Panc1 (cell line): ENCODE results near the gene CEP55. TPM values are rescaled to one million over a fixed set of nuclear protein-coding genes. Genes with fewer than 3 reads are reported as not detected.
A peak's percentile ranks its signal among the peaks of the same experiment; 100 is the strongest.

ENCODE experiments used
- ATAC-seq: fragments of 200-7000 bp; cut with Tn5 transposase; 2 replicates; pipeline ENCODE4 v1.9.1; 2020; ENCODE audit warnings: mild to moderate bottlenecking, moderate library complexity
- BruUV-seq: library from RNA; stranded (reverse); fragments of 400-500 nt; replicated peaks from 2 replicates; lab custom pipeline; 2021; lab: Mats Ljungman, UMichigan
- CTCF ChIA-PET: fragments of 300-600 bp; sonication (Branson Sonifier 250); formaldehyde crosslinking; loops from one replicate; lab custom pipeline; 2022; ENCODE audit warnings: antibody characterized with exemption; lab: Charles Lee
- POLR2A ChIA-PET: fragments of 300-600 bp; sonication (Branson Sonifier 250); formaldehyde crosslinking; loops from one replicate; lab custom pipeline; 2022; ENCODE audit warnings: antibody characterized with exemption; lab: Charles Lee
- DNase-seq: peaks from one replicate; pipeline ENCODE4 v3.0.0-alpha.2; 2010; ENCODE audit warnings: low read depth, low spot score
- H3K27ac ChIP-seq: 2 replicates; pipeline ENCODE4 v1.5.1; 2011; ENCODE audit warnings: mild to moderate bottlenecking, low read length, inconsistent platforms
- H3K27me3 ChIP-seq: fragments of 200-500 bp; sonication (Bioruptor generic); 2 replicates; pipeline ENCODE4 v1.6.0; 2014; ENCODE audit warnings: low read length, inconsistent platforms; ENCODE audit not compliant: control insufficient read depth, insufficient read depth
- H3K36me3 ChIP-seq: fragments of 200-500 bp; sonication (Bioruptor generic); 2 replicates; pipeline ENCODE4 v1.5.1; 2014; ENCODE audit warnings: inconsistent platforms, mild to moderate bottlenecking, low read length, moderate library complexity; ENCODE audit not compliant: control insufficient read depth, insufficient read depth
- H3K4me1 ChIP-seq: 2 replicates; pipeline ENCODE4 v1.5.1; 2011; ENCODE audit warnings: inconsistent platforms, mild to moderate bottlenecking, low read length, moderate library complexity; ENCODE audit not compliant: control insufficient read depth, insufficient read depth
- H3K4me3 ChIP-seq, 2 experiments: 2 replicates each; pipeline ENCODE4 v1.5.1; 2011 to 2012; ENCODE audit warnings: low read depth in 2 of 2, low read length in 2 of 2, mild to moderate bottlenecking in 2 of 2, inconsistent platforms in 1 of 2, moderate library complexity in 1 of 2
- H3K9me3 ChIP-seq: fragments of 200-500 bp; sonication (Bioruptor generic); 2 replicates; pipeline ENCODE4 v1.5.1; 2014; ENCODE audit warnings: low read depth, mild to moderate bottlenecking, inconsistent platforms, low read length, moderate library complexity; ENCODE audit not compliant: control insufficient read depth, insufficient read depth
- CTCF ChIP-seq: fragments of 450-650 bp; IDR thresholded peaks from 2 replicates; pipeline ENCODE4 v1.5.1; 2017; ENCODE audit warnings: mild to moderate bottlenecking
- POLR2AphosphoS5 ChIP-seq: IDR thresholded peaks from 2 replicates; pipeline ENCODE4 v1.6.1; 2012; ENCODE audit warnings: mild to moderate bottlenecking, low read depth, low read length, moderate library complexity
- REST ChIP-seq, 2 experiments: IDR thresholded peaks; 2 replicates each; pipeline ENCODE4 v1.6.1; 2011 to 2012; ENCODE audit warnings: low read depth in 2 of 2, control low read depth in 1 of 2, low read length in 1 of 2, mild to moderate bottlenecking in 1 of 2, moderate library complexity in 1 of 2; ENCODE audit not compliant: insufficient read depth in 1 of 2
- SIN3A ChIP-seq: IDR thresholded peaks from 2 replicates; pipeline ENCODE4 v1.6.1; 2012; ENCODE audit warnings: low read depth, mild to moderate bottlenecking, low read length, moderate library complexity, borderline replicate concordance; ENCODE audit not compliant: insufficient read depth
- TCF7L2 ChIP-seq: IDR thresholded peaks from 2 replicates; pipeline ENCODE4 v1.6.1; 2011; ENCODE audit warnings: mild to moderate bottlenecking, low read depth, low read length, inconsistent platforms
- in situ Hi-C: cut with HindIII; loops from 2 replicates; pipeline ENCODE4 v1.10.0; 2016; ENCODE audit warnings: low sequenced_read_pairs, low pct_unique_long_range_greater_than_20kb
- intact Hi-C: fragments of 100-400 bp; cut with micrococcal nuclease; formaldehyde crosslinking; loops from one replicate; pipeline ENCODE4 v1.10.0; 2022; ENCODE audit not compliant: unreplicated experiment
- total RNA-seq: library from RNA; stranded (reverse); gene quantifications from one replicate; pipeline ENCODE4 v1.2.1, GENCODE V29; 2021; ENCODE audit not compliant: unreplicated experiment

Gene CEP55
- total RNA-seq, 1 experiment from 2014 or later = 96.4 TPM

- BruUV-seq = no TSS peak
- ChIA-PET POLR2A (interaction anchor here (0.8 to 2.1 kb wide), 4 partner anchors 13 to 26 kb away, joined by 3 to 16 read pairs (median 4); partner anchors contain the start of gene MYOF), CTCF (interaction anchor here (0.8 kb wide), 1 partner anchor 20 kb away, joined by 4 read pairs; no protein-coding TSS in a partner anchor)
- in situ Hi-C loops = no loop called here
- Histone ChIP-seq H3K36me3 (no peaks in the 10 kb centered on the region; the same call in 1 of the 2 replicates), H3K9me3 (no peaks in the 10 kb centered on the region), H3K27me3 (no peaks in the 10 kb centered on the region), H3K27ac (peak overlapping the region; percentile 100), H3K4me1 (peaks cover 88% of the 10 kb centered on the region), H3K4me3 (peak overlapping the region in 1 of 2 experiments; percentile 17; a peak in 2 of 4 replicates)
- ATAC-seq (peak; percentile 49), DNase-seq (no peak)
- intact Hi-C loops = no loop called here
- no peak for TF ChIP-seq TCF7L2
- TF ChIP-seq CTCF = no peak
- TF ChIP-seq SIN3A = no peak
Observed at GRCh38 chr10:93462881-93463280, 33.5 kb upstream of the CEP55 start.

- ChIA-PET CTCF (interaction anchor here (0.6 to 0.7 kb wide), 2 partner anchors 23 to 140 kb away, joined by 4 to 6 read pairs; no protein-coding TSS in a partner anchor), POLR2A (interaction anchor here (0.6 to 1.7 kb wide), 5 partner anchors 12 to 33 kb away, joined by 3 to 9 read pairs (median 7); no protein-coding TSS in a partner anchor)
- Histone ChIP-seq H3K4me1 (peaks cover 88% of the 10 kb centered on the region), H3K4me3 (no peak overlapping the region), H3K9me3 (no peaks in the 10 kb centered on the region), H3K36me3 (no peaks in the 10 kb centered on the region; the same call in 1 of the 2 replicates), H3K27me3 (no peaks in the 10 kb centered on the region), H3K27ac (peak overlapping the region; percentile 100)
- ATAC-seq (no peak), DNase-seq (no peak)
- TF ChIP-seq REST (IDR thresholded peaks at IDR 0.05; ENCODE audit: insufficient read depth in 1 of 2, low read depth in 2 of 2, low read length in 1 of 2) (no peak), POLR2AphosphoS5 (no peak), SIN3A (no peak), CTCF (no peak), TCF7L2 (no peak)
- no TSS peak for BruUV-seq
- in situ Hi-C loops = no loop called here
- intact Hi-C loops = no loop called here
Observed at GRCh38 chr10:93463723-93464476, 32.5 kb upstream of the CEP55 start.
